ENCODE results near the gene CCDC159. TPM values are rescaled to one million over a fixed set of nuclear protein-coding genes. Genes with fewer than 3 reads are reported as not detected.
A peak's percentile ranks its signal among the peaks of the same experiment; 100 is the strongest.

CCDC159 gene
- total and polyA plus RNA-seq, 10 donors = 34.7 to 83.7 (median 52.8) TPM

DNA sequence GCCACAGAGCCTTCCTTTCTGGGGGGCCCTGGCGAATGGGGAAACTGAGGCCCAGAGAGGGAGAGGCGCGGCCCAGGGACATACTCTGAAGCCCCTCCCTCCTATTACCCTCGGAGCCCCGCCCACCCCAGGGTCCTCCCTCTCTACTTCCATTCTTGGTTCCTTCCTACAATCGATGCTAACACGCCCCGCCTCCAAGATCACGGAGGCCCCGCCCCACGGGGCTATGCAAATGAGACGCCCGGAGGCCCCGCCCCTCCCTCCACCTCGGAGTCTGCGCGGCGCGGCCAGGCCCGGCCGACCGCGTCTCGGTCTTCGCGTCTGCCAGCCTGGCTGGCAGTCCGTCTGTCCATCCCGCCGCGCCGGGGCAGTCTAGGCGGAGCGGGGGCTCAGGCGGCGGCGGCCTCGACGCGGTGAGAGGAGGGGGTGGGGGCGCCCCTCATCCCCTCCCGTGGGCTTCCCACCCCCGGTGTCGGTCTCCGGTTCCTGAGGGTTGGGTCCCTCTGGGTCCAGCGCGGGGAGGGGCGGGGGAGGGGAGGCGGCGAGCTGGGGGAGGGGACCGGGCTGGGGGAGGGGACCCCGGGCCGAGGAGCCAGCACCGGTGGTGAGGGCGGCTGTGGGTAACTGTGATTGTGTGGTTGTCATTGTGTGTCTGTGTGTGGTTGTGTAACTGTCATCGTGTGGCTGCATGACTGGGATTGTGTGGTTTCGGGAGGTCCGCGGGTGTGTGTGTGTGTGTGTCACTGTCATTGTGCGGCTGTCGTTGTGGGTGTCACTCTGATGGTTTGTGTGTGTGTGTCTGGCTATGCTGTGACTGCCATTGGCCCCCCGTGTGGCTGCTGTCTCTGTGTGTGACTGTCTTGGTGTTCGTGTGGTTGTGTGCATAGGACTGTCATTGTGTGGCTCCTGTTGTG, 9.1 kb downstream of the CCDC159 start, which contains the start of gene PLPPR2:
TSS of gene PLPPR2 (plus strand) at position 273 of the 914 bp plus-strand sequence. CDS start 2,242 bp downstream, outside the sequence.
- peak within 1 kb of the TSS; percentile 34 to 76 (median 51) for H3K4me3 ChIP-seq
- peak; percentile 95 for DNase-seq
- 3 to 7% (median 5%) methylated on average over 41 to 62 of the region's 62 CpGs for WGBS, 5 donors
- peaks cover 0 to 38% (median 14%) of the 10 kb centered on the region in 6 donors for H3K4me1 ChIP-seq
- intact Hi-C loops (cut with DNase I; ENCODE audit: low total_unique reads) = no loop called here
- peak within 1 kb of the TSS in 7 of 8 donors; percentile 48 to 92 (median 79) for H3K27ac ChIP-seq
- peaks cover 0 to 9% (median 0%) of the 10 kb centered on the region in 7 donors for H3K27me3 ChIP-seq (replicated peaks in 1 of 7)
- H3K9me3 ChIP-seq = no peaks in the 10 kb centered on the region
- peaks cover 0 to 36% (median 0%) of the 10 kb centered on the region in 6 donors for H3K36me3 ChIP-seq
- TF ChIP-seq, protein P1, sequence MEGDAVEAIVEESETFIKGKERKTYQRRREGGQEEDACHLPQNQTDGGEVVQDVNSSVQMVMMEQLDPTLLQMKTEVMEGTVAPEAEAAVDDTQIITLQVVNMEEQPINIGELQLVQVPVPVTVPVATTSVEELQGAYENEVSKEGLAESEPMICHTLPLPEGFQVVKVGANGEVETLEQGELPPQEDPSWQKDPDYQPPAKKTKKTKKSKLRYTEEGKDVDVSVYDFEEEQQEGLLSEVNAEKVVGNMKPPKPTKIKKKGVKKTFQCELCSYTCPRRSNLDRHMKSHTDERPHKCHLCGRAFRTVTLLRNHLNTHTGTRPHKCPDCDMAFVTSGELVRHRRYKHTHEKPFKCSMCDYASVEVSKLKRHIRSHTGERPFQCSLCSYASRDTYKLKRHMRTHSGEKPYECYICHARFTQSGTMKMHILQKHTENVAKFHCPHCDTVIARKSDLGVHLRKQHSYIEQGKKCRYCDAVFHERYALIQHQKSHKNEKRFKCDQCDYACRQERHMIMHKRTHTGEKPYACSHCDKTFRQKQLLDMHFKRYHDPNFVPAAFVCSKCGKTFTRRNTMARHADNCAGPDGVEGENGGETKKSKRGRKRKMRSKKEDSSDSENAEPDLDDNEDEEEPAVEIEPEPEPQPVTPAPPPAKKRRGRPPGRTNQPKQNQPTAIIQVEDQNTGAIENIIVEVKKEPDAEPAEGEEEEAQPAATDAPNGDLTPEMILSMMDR (IDR thresholded peaks at IDR 0.05 in 8 of 11, conservative IDR thresholded peaks at IDR 0.05 in 3 of 11) = no peak
- TF ChIP-seq POLR2AphosphoS5 (IDR thresholded peaks at IDR 0.05) = peak; percentile 79 to 88 (median 87)
- TF ChIP-seq POLR2A (IDR thresholded peaks at IDR 0.05) = peak in 1 of 3 donors; percentile 26

DNA sequence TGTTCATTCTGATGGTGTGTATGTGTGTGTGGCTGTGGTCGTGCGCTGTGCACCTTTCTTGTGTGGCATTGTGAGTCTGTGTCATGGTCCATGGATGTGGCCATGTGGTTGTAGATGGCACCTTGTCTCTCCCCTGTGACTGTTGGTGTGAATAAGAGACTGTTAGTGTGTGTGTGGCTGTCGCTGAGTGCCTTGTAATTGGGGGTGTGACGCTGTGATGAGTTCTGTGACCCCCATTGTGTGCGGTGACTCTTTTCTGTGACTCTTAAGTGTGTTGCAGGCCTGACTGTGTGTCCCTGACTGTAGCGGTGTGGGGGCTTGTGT, 9.7 kb downstream of the CCDC159 start:
- peak overlapping the region; percentile 34 to 76 (median 51) for H3K4me3 ChIP-seq
- peaks cover 0 to 39% (median 14%) of the 10 kb centered on the region in 6 donors for H3K4me1 ChIP-seq
- TF ChIP-seq, protein P1 (IDR thresholded peaks at IDR 0.05 in 8 of 11, conservative IDR thresholded peaks at IDR 0.05 in 3 of 11) = no peak
- no peak for TF ChIP-seq POLR2AphosphoS5 (IDR thresholded peaks at IDR 0.05)
- no peak for TF ChIP-seq POLR2A (IDR thresholded peaks at IDR 0.05)
- H3K9me3 ChIP-seq = no peaks in the 10 kb centered on the region
- peaks cover 0 to 38% (median 0%) of the 10 kb centered on the region in 6 donors for H3K36me3 ChIP-seq
- intact Hi-C loops (cut with DNase I; ENCODE audit: low total_unique reads) = no loop called here
- H3K27me3 ChIP-seq (replicated peaks in 1 of 7) = peaks cover 0 to 9% (median 0%) of the 10 kb centered on the region in 7 donors
- no peak for DNase-seq
- 81 to 89% (median 86%) methylated on average over 6 of the region's 6 CpGs for WGBS, 5 donors
- peak overlapping the region in 3 of 8 donors; percentile 79 to 92 (median 84) for H3K27ac ChIP-seq

DNA sequence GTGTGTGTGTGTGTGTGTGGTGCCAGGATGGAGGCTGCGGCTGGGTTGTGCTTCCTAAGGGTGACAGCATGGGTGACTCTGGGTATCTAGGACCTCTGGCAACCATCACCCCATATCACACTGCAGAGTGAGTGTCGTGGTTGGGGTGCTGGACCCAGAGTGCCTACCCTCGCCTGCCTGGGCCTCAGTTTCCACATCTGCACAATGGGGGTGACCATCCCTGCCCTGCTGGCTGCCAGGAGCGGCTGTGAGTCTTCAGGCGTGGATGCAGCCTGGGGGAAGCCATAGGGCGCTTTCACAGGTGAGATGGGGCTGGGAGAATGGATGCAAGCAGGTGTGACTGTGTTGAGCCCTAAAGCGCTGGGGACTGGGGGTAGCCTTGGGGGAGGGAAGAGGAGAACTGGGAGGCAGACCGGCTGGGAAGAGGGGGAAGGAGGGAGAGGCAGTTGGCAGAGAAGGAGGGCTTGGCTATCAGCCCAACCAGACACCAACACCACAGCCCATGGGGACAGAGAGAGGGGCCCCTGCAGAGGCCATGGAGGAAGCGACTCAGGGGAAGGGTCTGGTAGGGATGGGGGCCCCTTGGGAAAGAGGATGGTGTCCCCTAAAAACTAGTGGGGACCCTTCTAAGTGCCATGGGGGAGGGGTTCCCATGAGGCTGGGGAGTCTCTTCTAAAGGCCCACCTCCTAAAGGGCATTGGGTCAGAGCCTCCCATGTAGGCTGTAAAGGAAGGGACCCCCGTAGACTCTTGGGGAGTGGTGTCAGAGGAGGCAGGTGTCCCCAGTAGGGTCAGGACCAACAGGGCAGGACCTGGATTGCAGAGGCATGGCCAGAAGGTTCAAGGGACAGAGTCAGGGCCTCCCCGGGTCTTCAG, 10.6 kb downstream of the CCDC159 start:
- peaks cover 0 to 9% (median 0%) of the 10 kb centered on the region in 7 donors for H3K27me3 ChIP-seq (replicated peaks in 1 of 7)
- H3K4me1 ChIP-seq = peaks cover 0 to 48% (median 17%) of the 10 kb centered on the region in 6 donors
- WGBS, 5 donors = 74 to 84% (median 83%) methylated on average over 10 to 11 of the region's 11 CpGs
- H3K9me3 ChIP-seq = no peaks in the 10 kb centered on the region
- intact Hi-C loops (cut with DNase I; ENCODE audit: low total_unique reads) = no loop called here
- H3K4me3 ChIP-seq = no peak overlapping the region
- TF ChIP-seq POLR2AphosphoS5 (IDR thresholded peaks at IDR 0.05) = peak in 1 of 3 donors; percentile 24
- TF ChIP-seq POLR2A (IDR thresholded peaks at IDR 0.05) = no peak
- DNase-seq = no peak
- H3K36me3 ChIP-seq = peaks cover 0 to 47% (median 3%) of the 10 kb centered on the region in 6 donors
- no peak overlapping the region for H3K27ac ChIP-seq

DNA sequence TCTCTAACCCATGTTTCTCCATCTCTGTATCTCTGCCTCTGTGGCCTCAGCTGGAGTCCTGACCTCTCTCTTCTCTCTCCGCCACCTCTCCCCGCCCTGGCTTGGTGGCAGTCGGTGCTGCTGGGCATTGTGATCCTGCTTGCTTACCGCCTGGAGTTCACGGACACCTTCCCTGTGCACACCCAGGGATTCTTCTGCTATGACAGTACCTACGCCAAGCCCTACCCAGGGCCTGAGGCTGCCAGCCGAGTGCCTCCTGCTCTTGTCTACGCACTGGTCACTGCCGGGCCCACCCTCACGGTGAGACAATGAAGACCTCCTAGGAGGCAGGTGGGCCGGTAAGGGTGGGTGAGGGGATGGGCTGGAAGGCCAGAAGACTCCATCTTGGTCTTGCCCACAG, 13.1 kb downstream of the CCDC159 start:
- no peak for DNase-seq
- Histone ChIP-seq H3K36me3 (peaks cover 0 to 66% (median 13%) of the 10 kb centered on the region in 6 donors), H3K27me3 (replicated peaks in 1 of 7) (peaks cover 0 to 9% (median 0%) of the 10 kb centered on the region in 7 donors), H3K9me3 (no peaks in the 10 kb centered on the region), H3K4me3 (no peak overlapping the region), H3K4me1 (peaks cover 0 to 54% (median 19%) of the 10 kb centered on the region in 6 donors), H3K27ac (no peak overlapping the region)
- intact Hi-C loops (cut with DNase I; ENCODE audit: low total_unique reads) = no loop called here
- 90 to 96% (median 93%) methylated on average over 10 to 11 of the region's 11 CpGs for WGBS, 5 donors
- TF ChIP-seq POLR2AphosphoS5 (IDR thresholded peaks at IDR 0.05) = peak in 1 of 3 donors; percentile 31
- TF ChIP-seq, protein P1 (IDR thresholded peaks at IDR 0.05 in 8 of 11, conservative IDR thresholded peaks at IDR 0.05 in 3 of 11) = no peak

Measured in spleen (tissue), 11 donors.